Uterus (tissue), 2 donors: ENCODE measurements around the gene QKI.

Source experiments
- CTCF ChIP-seq, 4 experiments: fragments of 200-600 bp in 2 of 4; fragments of 450-650 bp in 2 of 4; sonication (generic) in 2 of 4; IDR thresholded peaks; one replicate each; pipeline ENCODE4 v1.5.1; 2016 to 2019; ENCODE audit warnings: antibody characterized with exemption in 4 of 4, mild to moderate bottlenecking in 2 of 4, moderate library complexity in 1 of 4
- POLR2A ChIP-seq, 2 donors: fragments of 450-650 bp; IDR thresholded peaks; one replicate each; pipeline ENCODE4 v1.6.1; 2016; ENCODE audit warnings: antibody characterized with exemption in 2 of 2, mild to moderate bottlenecking in 1 of 2, moderate library complexity in 1 of 2

- TF ChIP-seq CTCF (IDR thresholded peaks at IDR 0.05) = no peak
- TF ChIP-seq POLR2A (IDR thresholded peaks at IDR 0.05) = no peak
These were observed 212.9 kb downstream of the QKI start for GRCh38 chr6:163627274-163628062.
